H9 (cell line): ENCODE results near the gene NFIX. TPM values are rescaled to one million over a fixed set of nuclear protein-coding genes. Genes with fewer than 3 reads are reported as not detected.

Source experiments
- DNase-seq: peaks from one replicate; pipeline ENCODE4 v3.0.0-alpha.2; 2017
- H2AFZ ChIP-seq: one replicate; pipeline ENCODE4 v1.6.1; 2013; ENCODE audit warnings: mild to moderate bottlenecking, low read length, control low read depth, moderate library complexity
- H2AK5ac ChIP-seq: 2 replicates; pipeline ENCODE4 v1.6.1; 2013; ENCODE audit warnings: low read length, control low read depth, mixed read lengths; ENCODE audit not compliant: insufficient read length
- H2BK120ac ChIP-seq: one replicate; pipeline ENCODE4 v1.6.1; 2013; ENCODE audit warnings: low read depth, mild to moderate bottlenecking, low read length, control low read depth, inconsistent platforms; ENCODE audit not compliant: poor library complexity, severe bottlenecking
- H2BK12ac ChIP-seq: 2 replicates; pipeline ENCODE4 v1.6.1; 2013; ENCODE audit warnings: low read length, control low read depth, mixed read lengths, low read depth; ENCODE audit not compliant: insufficient read length
- H2BK15ac ChIP-seq: 2 replicates; pipeline ENCODE4 v1.6.1; 2013; ENCODE audit warnings: low read depth, low read length, control low read depth
- H2BK20ac ChIP-seq: one replicate; pipeline ENCODE4 v1.6.1; 2013; ENCODE audit warnings: low read depth, mild to moderate bottlenecking, low read length, control low read depth, inconsistent platforms; ENCODE audit not compliant: poor library complexity, severe bottlenecking
- H2BK5ac ChIP-seq: 2 replicates; pipeline ENCODE4 v1.6.1; 2013; ENCODE audit warnings: low read length, control low read depth, mixed read lengths; ENCODE audit not compliant: insufficient read length
- H3K14ac ChIP-seq: 2 replicates; pipeline ENCODE4 v1.6.1; 2013; ENCODE audit warnings: low read length, control low read depth; ENCODE audit not compliant: insufficient read depth
- H3K18ac ChIP-seq: 2 replicates; pipeline ENCODE4 v1.6.1; 2013; ENCODE audit warnings: low read depth, mild to moderate bottlenecking, mixed read lengths, low read length, control low read depth; ENCODE audit not compliant: insufficient read length
- H3K23ac ChIP-seq: 2 replicates; pipeline ENCODE4 v1.6.1; 2013; ENCODE audit warnings: low read length, control low read depth, mixed read lengths, low read depth; ENCODE audit not compliant: insufficient read length
- H3K23me2 ChIP-seq: 2 replicates; pipeline ENCODE4 v1.6.1; 2013; ENCODE audit warnings: low read depth, mild to moderate bottlenecking, mixed read lengths, low read length, control low read depth; ENCODE audit not compliant: insufficient read length, poor library complexity, severe bottlenecking
- H3K27ac ChIP-seq: 2 replicates; pipeline ENCODE4 v1.5.1; 2013; ENCODE audit warnings: low read length, control low read depth, mixed read lengths, low read depth; ENCODE audit not compliant: insufficient read length
- H3K27me3 ChIP-seq: 2 replicates; pipeline ENCODE4 v1.6.1; 2013; ENCODE audit warnings: low read length, control low read depth, inconsistent platforms; ENCODE audit not compliant: insufficient read depth
- H3K4ac ChIP-seq: 2 replicates; pipeline ENCODE4 v1.6.1; 2013; ENCODE audit warnings: low read depth, mild to moderate bottlenecking, control low read depth, inconsistent platforms, low read length, moderate library complexity
- H3K4me1 ChIP-seq: 2 replicates; pipeline ENCODE4 v1.6.1; 2013; ENCODE audit warnings: low read length, control low read depth, inconsistent platforms; ENCODE audit not compliant: insufficient read depth
- H3K4me2 ChIP-seq: 2 replicates; pipeline ENCODE4 v1.6.1; 2013; ENCODE audit warnings: low read length, control low read depth, mixed read lengths; ENCODE audit not compliant: insufficient read length, insufficient read depth
- H3K56ac ChIP-seq: 2 replicates; pipeline ENCODE4 v1.6.1; 2013; ENCODE audit warnings: low read depth, mild to moderate bottlenecking, mixed read lengths, low read length, control low read depth; ENCODE audit not compliant: insufficient read length
- H3K79me1 ChIP-seq: 2 replicates; pipeline ENCODE4 v1.6.1; 2013; ENCODE audit warnings: low read depth, mild to moderate bottlenecking, moderate library complexity, low read length, control low read depth, inconsistent platforms; ENCODE audit not compliant: insufficient read depth, poor library complexity, severe bottlenecking
- H3K79me2 ChIP-seq: 2 replicates; pipeline ENCODE4 v1.6.1; 2013; ENCODE audit warnings: low read length, control low read depth, inconsistent platforms; ENCODE audit not compliant: insufficient read depth
- H3K9ac ChIP-seq: 2 replicates; pipeline ENCODE4 v1.6.1; 2013; ENCODE audit warnings: low read length, control low read depth, mixed read lengths; ENCODE audit not compliant: insufficient read length; ENCODE audit errors: extremely low read depth
- H3K9me3 ChIP-seq: one replicate; pipeline ENCODE4 v1.6.1; 2013; ENCODE audit warnings: low read depth, low read length, inconsistent platforms; ENCODE audit not compliant: control insufficient read depth
- H3T11ph ChIP-seq: one replicate; pipeline ENCODE4 v1.6.1; 2013; ENCODE audit warnings: mild to moderate bottlenecking, low read length, control low read depth, inconsistent platforms
- H4K20me1 ChIP-seq: one replicate; pipeline ENCODE4 v1.6.1; 2013; ENCODE audit not compliant: control insufficient read depth, insufficient read length, insufficient read depth
- H4K5ac ChIP-seq: 2 replicates; pipeline ENCODE4 v1.6.1; 2013; ENCODE audit warnings: low read depth, mild to moderate bottlenecking, mixed read lengths, low read length, control low read depth; ENCODE audit not compliant: insufficient read length
- H4K8ac ChIP-seq: replicated peaks from 2 replicates; pipeline ENCODE4 v1.6.1; 2013; ENCODE audit warnings: low read length, control low read depth, mixed read lengths, low read depth; ENCODE audit not compliant: insufficient read length
- H4K91ac ChIP-seq: 2 replicates; pipeline ENCODE4 v1.6.1; 2013; ENCODE audit warnings: low read depth, mild to moderate bottlenecking, moderate library complexity, mixed read lengths, low read length, control low read depth; ENCODE audit not compliant: insufficient read length
- H3K27ac Mint-ChIP-seq, 3 experiments: 2 replicates in 2 of 3; 3 replicates in 1 of 3; pipeline ENCODE4 v1.8.0; 2020 to 2021; ENCODE audit warnings: mixed read lengths in 3 of 3, mild to moderate bottlenecking in 1 of 3, moderate library complexity in 1 of 3
- H3K27me3 Mint-ChIP-seq: 2 replicates; pipeline ENCODE4 v1.8.0; 2021; ENCODE audit warnings: low read depth, mild to moderate bottlenecking, moderate library complexity, mixed read lengths
- H3K36me3 Mint-ChIP-seq, 3 experiments: 2 replicates in 2 of 3; 3 replicates in 1 of 3; pipeline ENCODE4 v1.8.0; 2020 to 2021; ENCODE audit warnings: low read depth in 3 of 3, mixed read lengths in 3 of 3; ENCODE audit not compliant: insufficient read depth in 1 of 3
- H3K4me1 Mint-ChIP-seq, 2 experiments: 2 replicates each; pipeline ENCODE4 v1.8.0; 2020; ENCODE audit warnings: mixed read lengths in 2 of 2
- H3K4me3 Mint-ChIP-seq, 2 experiments: 2 replicates in 1 of 2; 3 replicates in 1 of 2; pipeline ENCODE4 v1.8.0; 2020 to 2021; ENCODE audit warnings: mild to moderate bottlenecking in 2 of 2, mixed read lengths in 2 of 2, moderate library complexity in 1 of 2
- H3K9me3 Mint-ChIP-seq, 2 experiments: 2 replicates in 1 of 2; 3 replicates in 1 of 2; pipeline ENCODE4 v1.8.0; 2020; ENCODE audit warnings: mild to moderate bottlenecking in 2 of 2, mixed read lengths in 2 of 2, moderate library complexity in 1 of 2
- WGBS: extraction: QIAGEN DNeasy Blood & Tissue Kit; methylation state at CpG from one replicate; pipeline ENCODE4 v1.1.7; 2013; ENCODE audit warnings: missing lambda C conversion rate, low lambda C conversion rate, mixed read lengths; ENCODE audit not compliant: insufficient read length; ENCODE audit errors: extremely low coverage; 5-methylcytosine and 5-hydroxymethylcytosine counted together
- total RNA-seq: library from RNA; stranded (reverse); gene quantifications from 2 replicates; pipeline ENCODE4 v1.2.1, GENCODE V29; 2021
- TF ChIP-seq, protein P1 (sequence below): fragments of 200-600 bp; sonication (generic); conservative IDR thresholded peaks from 3 replicates; pipeline ENCODE4 v1.8.0; 2021; ENCODE audit warnings: antibody characterized with exemption, mild to moderate bottlenecking

Gene NFIX
- total RNA-seq, 1 experiment from 2014 or later = 0.31 TPM

DNA sequence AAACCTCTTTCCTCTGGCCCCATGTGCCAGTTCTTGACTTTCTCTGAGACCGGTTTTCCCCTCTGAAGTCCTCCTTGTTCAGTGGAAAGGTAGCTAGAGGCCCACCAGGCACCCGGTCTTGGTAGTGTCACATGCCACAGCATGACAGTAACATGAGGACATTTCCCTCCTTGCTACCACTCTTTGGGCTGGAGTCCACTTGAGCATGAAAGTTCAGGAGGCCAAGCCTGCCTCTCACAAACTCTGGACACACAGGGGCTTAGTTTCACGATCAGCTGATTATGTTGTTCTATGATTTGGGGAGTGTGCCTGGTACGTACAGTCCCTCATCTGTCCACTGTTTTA, 45.6 kb downstream of the NFIX start:
- Histone ChIP-seq H3K9me3 (no peaks in the 10 kb centered on the region), H3K4me1 (no peaks in the 10 kb centered on the region), H2BK15ac (no peak overlapping the region), H3K79me1 (no peaks in the 10 kb centered on the region), H2BK120ac (no peak overlapping the region), H3T11ph (no peak overlapping the region), H4K91ac (no peak overlapping the region), H4K8ac (no peak overlapping the region), H3K56ac (no peak overlapping the region), H4K5ac (no peak overlapping the region), H3K14ac (no peak overlapping the region), H2BK5ac (no peak overlapping the region), H3K9ac (no peak overlapping the region), H3K23ac (no peak overlapping the region), H2AK5ac (no peak overlapping the region), H3K23me2 (no peaks in the 10 kb centered on the region), H3K79me2 (no peaks in the 10 kb centered on the region), H3K27me3 (no peaks in the 10 kb centered on the region; the same call in 1 of the 2 replicates), H2AFZ (no peak overlapping the region), H3K18ac (no peak overlapping the region), H2BK12ac (no peak overlapping the region), H3K27ac (no peak overlapping the region), H3K4ac (no peak overlapping the region), H2BK20ac (no peak overlapping the region), H3K4me2 (no peak overlapping the region), H4K20me1 (no peaks in the 10 kb centered on the region)
- no peak overlapping the region for H3K4me3 Mint-ChIP-seq
- peaks cover 90% of the 10 kb centered on the region for H3K27me3 Mint-ChIP-seq
- H3K4me1 Mint-ChIP-seq = peaks cover 4 to 7% of the 10 kb centered on the region in 2 experiments
- TF ChIP-seq, protein P1, sequence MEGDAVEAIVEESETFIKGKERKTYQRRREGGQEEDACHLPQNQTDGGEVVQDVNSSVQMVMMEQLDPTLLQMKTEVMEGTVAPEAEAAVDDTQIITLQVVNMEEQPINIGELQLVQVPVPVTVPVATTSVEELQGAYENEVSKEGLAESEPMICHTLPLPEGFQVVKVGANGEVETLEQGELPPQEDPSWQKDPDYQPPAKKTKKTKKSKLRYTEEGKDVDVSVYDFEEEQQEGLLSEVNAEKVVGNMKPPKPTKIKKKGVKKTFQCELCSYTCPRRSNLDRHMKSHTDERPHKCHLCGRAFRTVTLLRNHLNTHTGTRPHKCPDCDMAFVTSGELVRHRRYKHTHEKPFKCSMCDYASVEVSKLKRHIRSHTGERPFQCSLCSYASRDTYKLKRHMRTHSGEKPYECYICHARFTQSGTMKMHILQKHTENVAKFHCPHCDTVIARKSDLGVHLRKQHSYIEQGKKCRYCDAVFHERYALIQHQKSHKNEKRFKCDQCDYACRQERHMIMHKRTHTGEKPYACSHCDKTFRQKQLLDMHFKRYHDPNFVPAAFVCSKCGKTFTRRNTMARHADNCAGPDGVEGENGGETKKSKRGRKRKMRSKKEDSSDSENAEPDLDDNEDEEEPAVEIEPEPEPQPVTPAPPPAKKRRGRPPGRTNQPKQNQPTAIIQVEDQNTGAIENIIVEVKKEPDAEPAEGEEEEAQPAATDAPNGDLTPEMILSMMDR = no peak
- no CpG with 5 or more reads among the region's 4 CpGs for WGBS
- no peaks in the 10 kb centered on the region for H3K36me3 Mint-ChIP-seq
- no peaks in the 10 kb centered on the region for H3K9me3 Mint-ChIP-seq
- DNase-seq = no peak
- H3K27ac Mint-ChIP-seq = no peak overlapping the region
